C4-2B (cell line): ENCODE data around the gene LACTB.

Experiments used
- CTCF ChIP-seq: fragments of 450-650 bp; conservative IDR thresholded peaks from 2 replicates; pipeline ENCODE4 v1.5.1; 2017; ENCODE audit warnings: mild to moderate bottlenecking
- ZFX ChIP-seq: fragments of 450-650 bp; IDR thresholded peaks from 2 replicates; pipeline ENCODE4 v1.6.1; 2017

- TF ChIP-seq CTCF (no peak), ZFX (no peak)
These were observed 8.8 kb upstream of the LACTB start for GRCh38 chr15:63112871-63113270.
